Stomach smooth muscle (tissue), 2 donors: Measurements from ENCODE around the gene STX8.

Experiments used
- H3K27ac ChIP-seq: one replicate; pipeline ENCODE4 v1.7.0; 2013; ENCODE audit warnings: mild to moderate bottlenecking, low read length, inconsistent platforms
- H3K27me3 ChIP-seq, 2 donors: one replicate each; pipeline ENCODE4 v1.7.0; 2013; ENCODE audit warnings: low read length in 2 of 2; ENCODE audit not compliant: insufficient read depth in 2 of 2, control insufficient read depth in 1 of 2
- H3K36me3 ChIP-seq, 2 donors: one replicate each; pipeline ENCODE4 v1.7.0; 2013; ENCODE audit warnings: low read length in 2 of 2; ENCODE audit not compliant: control insufficient read depth in 2 of 2, insufficient read depth in 2 of 2
- H3K4me1 ChIP-seq: one replicate; pipeline ENCODE4 v1.7.0; 2013; ENCODE audit warnings: low read length; ENCODE audit not compliant: control insufficient read depth, insufficient read depth
- H3K4me3 ChIP-seq, 2 donors: one replicate each; pipeline ENCODE4 v1.7.0; 2013; ENCODE audit warnings: low read length in 2 of 2
- H3K9ac ChIP-seq, 2 donors: one replicate each; pipeline ENCODE4 v1.7.0; 2013; ENCODE audit warnings: low read length in 2 of 2, mild to moderate bottlenecking in 1 of 2
- H3K9me3 ChIP-seq, 2 donors: one replicate each; pipeline ENCODE4 v1.7.0; 2013; ENCODE audit warnings: low read length in 2 of 2; ENCODE audit not compliant: control insufficient read depth in 2 of 2
- donor health status: healthy.
- donor health status: Pancreatic carcinoma.

The STX8 gene

DNA sequence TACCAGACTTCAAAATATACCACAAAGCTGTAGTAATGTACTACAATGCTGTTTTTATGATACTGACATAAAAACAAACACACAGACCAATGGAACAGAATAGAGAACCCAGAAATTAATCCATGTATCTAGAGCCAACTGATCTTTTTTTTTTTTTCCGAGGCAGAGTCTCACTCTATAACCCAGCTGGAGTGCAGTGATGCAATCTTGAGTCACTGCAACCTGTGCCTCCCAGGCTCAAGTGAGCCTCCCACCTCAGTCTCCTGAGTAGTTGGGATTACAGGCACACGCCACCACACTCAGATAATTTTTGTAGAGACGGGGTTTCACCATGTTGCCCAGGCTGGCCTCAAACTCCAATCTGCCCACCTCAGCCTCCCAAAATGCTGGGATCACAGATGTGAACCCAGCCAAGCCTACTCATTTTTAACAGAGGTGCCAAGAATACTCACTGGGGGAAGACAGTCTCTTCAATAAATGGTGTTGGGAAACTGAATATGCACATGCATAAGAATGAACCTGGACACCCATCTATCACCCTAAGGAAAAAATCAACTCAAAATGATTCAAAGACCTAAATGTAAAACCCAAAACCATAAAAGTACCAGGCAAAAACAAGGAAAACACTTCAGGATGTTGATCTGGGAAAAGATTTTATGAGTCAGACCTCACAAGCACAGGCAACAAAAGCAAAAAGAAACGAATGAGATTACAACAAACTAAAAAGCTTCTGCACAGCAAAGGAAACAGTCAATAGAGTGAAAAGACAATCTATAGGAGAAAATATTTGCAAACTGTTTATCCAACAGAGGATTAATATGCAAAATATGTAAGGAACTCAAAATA lies 63.1 kb downstream of the STX8 start:
- Histone ChIP-seq H3K9me3 (peaks cover 0 to 4% of the 10 kb centered on the region in 2 donors), H3K36me3 (no peaks in the 10 kb centered on the region)

DNA sequence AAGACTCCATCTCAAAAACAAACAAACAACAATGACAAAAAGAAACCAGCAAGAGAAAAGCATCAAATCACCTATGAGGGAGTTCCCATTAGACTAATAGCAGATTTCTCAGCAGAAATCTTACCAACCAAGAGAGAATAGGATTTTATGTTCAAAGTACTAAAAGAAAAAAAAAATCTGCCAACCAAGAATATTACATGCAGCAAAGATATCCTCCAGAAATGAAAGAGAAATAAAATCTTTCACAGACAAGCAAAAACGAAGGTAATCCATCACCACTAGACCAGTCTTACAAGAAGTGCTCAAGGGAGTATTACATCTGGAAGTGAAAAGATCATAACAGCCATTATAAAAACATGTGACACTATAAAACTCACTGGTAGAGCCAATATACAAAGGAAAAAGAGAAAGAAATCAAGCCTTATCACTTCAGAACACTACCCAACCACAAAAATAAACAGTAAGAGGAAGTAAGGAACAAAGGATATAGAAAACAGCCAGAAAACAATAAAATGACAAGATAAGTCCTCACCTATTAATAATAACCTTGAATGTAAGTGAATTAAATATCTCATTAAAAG lies 66.3 kb downstream of the STX8 start:
- Histone ChIP-seq H3K27me3 (no peaks in the 10 kb centered on the region), H3K9ac (no peak overlapping the region), H3K27ac (no peak overlapping the region)

More for the DNA sequence above, 63.1 kb downstream of the STX8 start:
- Histone ChIP-seq H3K27ac (no peak overlapping the region), H3K4me3 (no peak overlapping the region), H3K4me1 (no peaks in the 10 kb centered on the region), H3K9ac (no peak overlapping the region), H3K27me3 (no peaks in the 10 kb centered on the region)

DNA sequence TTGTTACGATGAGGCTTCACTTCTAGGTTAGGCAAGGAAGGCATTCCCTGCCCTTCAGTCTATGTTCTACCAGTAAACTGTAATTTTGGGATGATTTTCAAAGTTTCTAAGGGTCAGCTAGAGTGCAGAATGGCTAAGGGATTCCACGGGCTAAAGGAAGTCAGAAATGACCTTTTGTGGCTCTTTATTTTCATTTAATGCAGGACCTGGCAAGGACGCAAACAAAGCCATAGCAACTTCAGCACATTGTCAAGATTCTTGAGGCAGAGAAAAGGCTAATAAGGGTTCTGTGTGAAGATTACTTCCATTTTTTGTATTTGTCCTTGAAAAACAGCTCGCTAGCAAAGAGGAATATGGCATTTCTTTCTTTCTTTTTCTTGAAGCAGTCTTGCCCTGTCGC lies 76.6 kb downstream of the STX8 start:
- Histone ChIP-seq H3K27me3 (no peaks in the 10 kb centered on the region), H3K9ac (no peak overlapping the region), H3K4me3 (no peak overlapping the region), H3K27ac (no peak overlapping the region), H3K36me3 (peaks cover 5% of the 10 kb centered on the region in 2 donors), H3K4me1 (no peaks in the 10 kb centered on the region), H3K9me3 (no peaks in the 10 kb centered on the region)

More for the DNA sequence above, 66.3 kb downstream of the STX8 start:
- no peaks in the 10 kb centered on the region for H3K4me1 ChIP-seq
- H3K9me3 ChIP-seq, result peaks cover 0 to 6% of the 10 kb centered on the region in 2 donors
- H3K36me3 ChIP-seq, result no peaks in the 10 kb centered on the region
- H3K4me3 ChIP-seq, result no peak overlapping the region

DNA sequence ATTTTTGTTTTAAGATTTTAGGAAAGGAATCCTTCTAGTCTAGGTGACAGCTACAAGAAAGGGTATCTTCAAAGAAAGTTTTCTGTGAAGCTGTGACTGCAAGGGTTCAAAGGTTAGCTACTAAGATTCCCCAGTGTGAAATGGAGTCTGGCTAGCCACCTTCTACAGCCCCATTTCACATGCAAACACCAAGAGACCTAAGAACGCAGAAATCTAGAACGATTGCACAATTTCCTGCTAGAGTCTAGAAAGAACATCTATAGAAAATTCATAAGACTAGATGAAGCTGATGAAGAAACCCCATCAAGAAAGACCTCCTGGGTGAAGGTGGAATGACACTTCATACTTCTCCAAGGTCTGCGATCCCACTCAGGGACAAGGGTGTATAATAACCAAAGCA lies 77.1 kb downstream of the STX8 start:
- Histone ChIP-seq H3K9me3 (no peaks in the 10 kb centered on the region), H3K36me3 (peaks cover 5% of the 10 kb centered on the region in 2 donors), H3K27ac (no peak overlapping the region), H3K4me3 (no peak overlapping the region), H3K9ac (no peak overlapping the region), H3K4me1 (no peaks in the 10 kb centered on the region), H3K27me3 (no peaks in the 10 kb centered on the region)

DNA sequence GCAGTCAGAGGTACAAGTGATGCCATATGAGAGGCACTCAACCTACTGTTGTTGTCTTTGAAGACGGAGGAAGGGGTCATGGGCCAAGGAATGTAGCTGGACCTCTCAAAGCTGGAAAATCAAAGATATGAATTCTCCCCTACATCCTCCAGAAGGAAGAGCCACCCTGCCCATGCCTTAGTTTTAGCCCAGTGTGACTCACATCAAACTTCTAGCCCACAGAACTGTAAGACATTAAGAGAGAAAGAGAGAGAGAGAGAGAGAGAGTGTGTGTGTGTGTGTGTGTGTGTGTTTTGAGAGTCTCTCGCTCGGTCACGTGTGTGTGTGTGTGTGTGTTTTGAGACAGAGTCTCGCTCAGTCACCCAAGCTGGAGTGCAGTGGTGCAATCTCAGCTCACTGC lies 87.1 kb downstream of the STX8 start:
- no peaks in the 10 kb centered on the region for H3K4me1 ChIP-seq
- H3K4me3 ChIP-seq, result no peak overlapping the region
- H3K27ac ChIP-seq, result no peak overlapping the region
- no peaks in the 10 kb centered on the region for H3K9me3 ChIP-seq
- H3K27me3 ChIP-seq, result no peaks in the 10 kb centered on the region
- no peak overlapping the region for H3K9ac ChIP-seq
- peaks cover 6 to 10% of the 10 kb centered on the region in 2 donors for H3K36me3 ChIP-seq

DNA sequence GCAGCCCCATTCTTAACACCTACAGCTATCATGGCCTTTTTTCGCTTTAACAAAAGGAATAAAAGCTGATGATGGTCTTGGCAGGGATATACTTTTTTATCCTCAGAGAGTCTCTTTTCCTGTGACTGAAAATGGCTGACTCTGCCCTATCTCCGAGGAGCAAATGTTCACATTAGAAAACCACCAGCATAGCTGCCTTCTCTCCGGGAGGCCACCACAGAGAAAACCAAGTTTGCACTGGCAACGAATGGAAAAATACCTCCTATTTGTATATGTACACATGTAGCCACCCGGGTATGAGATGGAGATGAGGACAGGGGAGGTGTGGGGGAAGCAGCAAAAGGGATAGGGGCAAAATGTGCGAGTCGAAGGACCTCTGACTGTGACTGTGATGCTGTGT lies 88.2 kb downstream of the STX8 start:
- Histone ChIP-seq H3K4me1 (no peaks in the 10 kb centered on the region), H3K4me3 (no peak overlapping the region), H3K9ac (no peak overlapping the region), H3K27me3 (no peaks in the 10 kb centered on the region), H3K27ac (no peak overlapping the region), H3K9me3 (no peaks in the 10 kb centered on the region), H3K36me3 (peaks cover 6 to 10% of the 10 kb centered on the region in 2 donors)

DNA sequence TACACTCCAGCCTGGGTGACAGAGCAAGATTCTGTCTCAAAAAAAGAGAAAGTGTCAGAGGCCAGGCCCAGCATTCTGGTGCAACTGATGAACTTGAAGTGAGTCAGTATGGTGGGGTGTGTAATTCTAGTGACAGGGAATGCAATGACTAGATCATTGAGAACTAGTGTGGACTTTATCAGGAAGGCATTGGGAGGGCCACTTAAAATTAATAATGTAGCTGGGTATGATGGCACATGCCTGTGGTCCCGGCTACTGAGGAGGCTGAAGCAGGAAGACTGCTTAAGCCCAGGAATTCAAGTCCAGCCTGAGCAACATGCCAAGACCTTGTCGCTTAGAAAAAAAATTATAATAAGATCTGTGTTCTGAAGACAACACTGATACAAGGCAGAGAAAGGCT lies 90.8 kb downstream of the STX8 start:
- Histone ChIP-seq H3K36me3 (no peaks in the 10 kb centered on the region), H3K4me3 (no peak overlapping the region), H3K27ac (no peak overlapping the region), H3K27me3 (no peaks in the 10 kb centered on the region), H3K9ac (no peak overlapping the region), H3K4me1 (no peaks in the 10 kb centered on the region), H3K9me3 (no peaks in the 10 kb centered on the region)

DNA sequence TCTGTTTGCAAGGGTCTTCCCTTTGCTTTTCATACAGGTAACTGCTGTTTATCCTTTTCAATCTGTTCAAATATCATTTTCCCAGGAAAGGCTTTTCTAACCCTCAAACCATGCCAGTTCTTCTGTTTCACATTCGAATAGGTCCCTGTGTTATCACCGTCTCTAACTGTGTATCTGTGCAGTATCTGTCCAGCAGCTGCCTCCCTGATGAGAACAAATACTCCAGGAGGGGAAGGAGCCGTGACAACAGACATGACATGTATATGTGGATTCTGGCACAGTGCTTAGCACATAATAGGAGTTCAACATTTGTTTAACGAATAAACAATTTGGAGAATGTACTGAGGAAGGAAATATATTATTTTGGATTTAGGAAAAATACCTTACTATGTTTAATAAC lies 95.7 kb downstream of the STX8 start:
- Histone ChIP-seq H3K27me3 (no peaks in the 10 kb centered on the region), H3K4me3 (no peak overlapping the region), H3K9ac (no peak overlapping the region), H3K36me3 (no peaks in the 10 kb centered on the region), H3K9me3 (no peaks in the 10 kb centered on the region), H3K27ac (no peak overlapping the region), H3K4me1 (no peaks in the 10 kb centered on the region)

DNA sequence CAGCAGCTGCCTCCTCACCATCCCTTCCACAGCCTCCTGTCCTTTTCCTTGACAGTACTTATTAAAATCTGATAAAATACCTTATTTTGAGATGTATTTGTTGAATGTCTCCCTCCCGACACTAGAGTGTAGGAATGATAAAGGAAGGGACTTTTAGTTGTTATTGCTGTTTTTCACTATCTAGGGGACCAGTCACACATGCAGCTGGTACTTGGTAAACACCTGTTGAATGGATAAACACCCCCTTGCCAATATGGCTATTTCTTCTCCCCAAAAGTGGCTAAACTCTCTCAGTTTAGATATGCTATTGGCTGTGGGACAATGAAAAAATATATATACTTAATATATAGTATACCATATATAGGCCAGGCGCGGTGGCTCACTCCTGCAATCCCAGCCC lies 96.7 kb downstream of the STX8 start:
- H3K9me3 ChIP-seq, result no peaks in the 10 kb centered on the region
- no peaks in the 10 kb centered on the region for H3K36me3 ChIP-seq
- no peaks in the 10 kb centered on the region for H3K27me3 ChIP-seq
- no peak overlapping the region for H3K9ac ChIP-seq
- H3K4me3 ChIP-seq, result no peak overlapping the region
- no peak overlapping the region for H3K27ac ChIP-seq
- no peaks in the 10 kb centered on the region for H3K4me1 ChIP-seq

DNA sequence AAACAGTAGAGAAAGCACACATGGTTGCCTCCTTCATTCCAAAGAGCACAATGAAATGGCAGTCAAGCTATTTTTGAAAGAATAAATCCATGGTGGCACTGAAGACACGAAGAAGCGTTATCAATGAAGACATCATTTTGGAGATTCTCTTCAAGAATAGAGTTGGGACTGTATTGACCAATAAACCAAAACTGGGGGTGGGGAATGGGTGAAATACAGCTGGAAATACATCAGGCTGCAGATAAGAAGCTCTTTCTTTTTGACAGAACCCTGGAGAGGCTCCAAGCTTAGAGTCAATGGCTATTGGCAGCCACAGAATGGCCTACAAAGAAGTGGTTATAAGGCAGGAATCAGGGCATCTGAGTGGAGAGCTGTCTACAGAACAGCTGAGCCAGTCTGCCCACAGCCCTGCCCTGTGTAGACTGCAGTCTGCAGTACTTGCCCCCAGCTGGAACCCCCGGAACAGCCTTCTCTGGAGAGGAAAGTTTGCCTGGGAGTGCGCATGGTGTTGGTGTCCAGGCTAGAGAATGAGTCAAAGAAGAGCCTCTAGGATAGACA lies 100.4 kb downstream of the STX8 start:
- Histone ChIP-seq H3K27ac (no peak overlapping the region), H3K4me3 (no peak overlapping the region), H3K27me3 (no peaks in the 10 kb centered on the region), H3K9ac (no peak overlapping the region), H3K36me3 (no peaks in the 10 kb centered on the region), H3K4me1 (no peaks in the 10 kb centered on the region), H3K9me3 (no peaks in the 10 kb centered on the region)

DNA sequence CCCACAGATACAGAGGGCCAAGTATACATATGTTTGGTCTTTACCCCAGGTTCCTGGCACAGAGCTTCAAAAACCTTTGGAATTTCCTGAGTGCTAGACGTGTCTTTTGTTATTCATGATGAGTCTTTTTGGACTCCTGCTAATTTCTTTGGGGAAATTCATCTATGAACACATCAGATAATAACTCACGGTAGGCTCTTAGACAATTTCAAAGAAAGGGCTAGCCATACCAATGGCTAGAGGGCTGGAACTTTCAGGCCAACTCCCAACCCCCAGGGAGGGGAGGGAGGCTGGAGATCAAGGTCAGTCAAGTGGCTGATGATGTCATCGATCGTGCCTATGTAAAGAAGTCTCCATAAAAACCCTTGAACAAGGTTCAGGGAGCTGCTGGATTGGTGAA lies 101.9 kb downstream of the STX8 start:
- Histone ChIP-seq H3K4me3 (no peak overlapping the region), H3K36me3 (no peaks in the 10 kb centered on the region), H3K4me1 (no peaks in the 10 kb centered on the region), H3K9ac (no peak overlapping the region), H3K9me3 (no peaks in the 10 kb centered on the region), H3K27ac (no peak overlapping the region), H3K27me3 (no peaks in the 10 kb centered on the region)
